ENCODE data around the gene SLC5A3.

The SLC5A3 gene

DNA sequence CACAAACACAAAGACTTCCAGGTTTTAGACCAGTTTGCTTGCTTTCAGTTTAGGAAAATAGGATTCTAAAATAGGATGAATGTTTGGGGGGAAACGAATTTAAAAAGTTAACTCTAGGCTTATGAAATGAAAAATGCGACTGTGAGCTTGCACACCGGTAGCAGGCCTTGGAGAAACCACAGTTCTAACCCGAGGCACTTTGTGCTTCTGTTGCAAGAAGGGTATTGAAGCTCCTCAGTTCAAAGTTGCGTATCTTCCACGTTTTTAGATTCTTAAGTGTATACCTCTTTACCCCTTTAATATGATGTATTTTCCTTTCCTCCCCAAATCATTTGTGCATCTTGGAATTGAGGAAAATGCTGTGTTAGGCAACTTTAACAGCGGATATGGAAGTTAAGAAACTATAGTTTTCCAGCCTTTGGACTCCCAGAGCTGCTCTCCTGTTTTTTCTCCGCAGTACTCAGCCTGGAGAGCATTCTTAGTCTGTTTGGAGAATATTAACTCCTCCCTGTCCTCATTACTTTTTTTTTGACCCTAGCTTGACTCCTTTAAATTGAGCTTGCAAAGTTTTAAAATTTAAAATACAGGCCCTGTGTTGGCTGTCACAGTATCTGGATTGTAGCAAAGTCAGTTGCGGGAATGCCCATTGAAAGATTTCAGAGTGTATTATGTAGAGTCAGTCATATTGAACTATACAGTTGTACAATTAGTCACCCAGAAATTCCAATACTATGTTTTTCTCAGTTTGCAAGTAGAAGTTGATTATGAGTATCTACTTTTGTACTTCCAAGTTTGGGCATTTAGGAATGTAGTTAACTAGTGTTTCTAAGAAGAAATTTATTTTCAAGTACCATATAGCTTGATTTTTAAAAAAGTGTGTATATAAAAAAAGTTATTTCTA, 2.6 kb downstream of the SLC5A3 start:
- TF ChIP-seq YY1 (IDR thresholded peaks at IDR 0.05; ENCODE audit: low read depth) (no peak), FOXM1 (IDR thresholded peaks at IDR 0.05; ENCODE audit: borderline replicate concordance, low read depth) (no peak), EP300 (IDR thresholded peaks at IDR 0.05; ENCODE audit: borderline replicate concordance) (no peak), CREB1 (IDR thresholded peaks at IDR 0.05; ENCODE audit: low read depth) (no peak), TCF12 (IDR thresholded peaks at IDR 0.05; ENCODE audit: low read depth) (no peak), RAD21 (IDR thresholded peaks at IDR 0.05; ENCODE audit: low read depth) (no peak), ZBTB7A (IDR thresholded peaks at IDR 0.05; ENCODE audit: low read depth) (no peak), TAF1 (IDR thresholded peaks at IDR 0.05; ENCODE audit: low read depth) (no peak), CEBPB (IDR thresholded peaks at IDR 0.05) (no peak), TEAD4 (IDR thresholded peaks at IDR 0.05) (no peak), EGR1 (IDR thresholded peaks at IDR 0.05) (no peak), NFIC (IDR thresholded peaks at IDR 0.05) (no peak)
- TF ChIP-seq, protein P1, sequence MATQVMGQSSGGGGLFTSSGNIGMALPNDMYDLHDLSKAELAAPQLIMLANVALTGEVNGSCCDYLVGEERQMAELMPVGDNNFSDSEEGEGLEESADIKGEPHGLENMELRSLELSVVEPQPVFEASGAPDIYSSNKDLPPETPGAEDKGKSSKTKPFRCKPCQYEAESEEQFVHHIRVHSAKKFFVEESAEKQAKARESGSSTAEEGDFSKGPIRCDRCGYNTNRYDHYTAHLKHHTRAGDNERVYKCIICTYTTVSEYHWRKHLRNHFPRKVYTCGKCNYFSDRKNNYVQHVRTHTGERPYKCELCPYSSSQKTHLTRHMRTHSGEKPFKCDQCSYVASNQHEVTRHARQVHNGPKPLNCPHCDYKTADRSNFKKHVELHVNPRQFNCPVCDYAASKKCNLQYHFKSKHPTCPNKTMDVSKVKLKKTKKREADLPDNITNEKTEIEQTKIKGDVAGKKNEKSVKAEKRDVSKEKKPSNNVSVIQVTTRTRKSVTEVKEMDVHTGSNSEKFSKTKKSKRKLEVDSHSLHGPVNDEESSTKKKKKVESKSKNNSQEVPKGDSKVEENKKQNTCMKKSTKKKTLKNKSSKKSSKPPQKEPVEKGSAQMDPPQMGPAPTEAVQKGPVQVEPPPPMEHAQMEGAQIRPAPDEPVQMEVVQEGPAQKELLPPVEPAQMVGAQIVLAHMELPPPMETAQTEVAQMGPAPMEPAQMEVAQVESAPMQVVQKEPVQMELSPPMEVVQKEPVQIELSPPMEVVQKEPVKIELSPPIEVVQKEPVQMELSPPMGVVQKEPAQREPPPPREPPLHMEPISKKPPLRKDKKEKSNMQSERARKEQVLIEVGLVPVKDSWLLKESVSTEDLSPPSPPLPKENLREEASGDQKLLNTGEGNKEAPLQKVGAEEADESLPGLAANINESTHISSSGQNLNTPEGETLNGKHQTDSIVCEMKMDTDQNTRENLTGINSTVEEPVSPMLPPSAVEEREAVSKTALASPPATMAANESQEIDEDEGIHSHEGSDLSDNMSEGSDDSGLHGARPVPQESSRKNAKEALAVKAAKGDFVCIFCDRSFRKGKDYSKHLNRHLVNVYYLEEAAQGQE (IDR thresholded peaks at IDR 0.05; ENCODE audit: low read depth): no peak
- TF ChIP-seq, protein P2, sequence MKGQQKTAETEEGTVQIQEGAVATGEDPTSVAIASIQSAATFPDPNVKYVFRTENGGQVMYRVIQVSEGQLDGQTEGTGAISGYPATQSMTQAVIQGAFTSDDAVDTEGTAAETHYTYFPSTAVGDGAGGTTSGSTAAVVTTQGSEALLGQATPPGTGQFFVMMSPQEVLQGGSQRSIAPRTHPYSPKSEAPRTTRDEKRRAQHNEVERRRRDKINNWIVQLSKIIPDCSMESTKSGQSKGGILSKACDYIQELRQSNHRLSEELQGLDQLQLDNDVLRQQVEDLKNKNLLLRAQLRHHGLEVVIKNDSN (IDR thresholded peaks at IDR 0.05): no peak
- TF ChIP-seq, protein P3, sequence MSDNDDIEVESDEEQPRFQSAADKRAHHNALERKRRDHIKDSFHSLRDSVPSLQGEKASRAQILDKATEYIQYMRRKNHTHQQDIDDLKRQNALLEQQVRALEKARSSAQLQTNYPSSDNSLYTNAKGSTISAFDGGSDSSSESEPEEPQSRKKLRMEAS (IDR thresholded peaks at IDR 0.05): no peak

DNA sequence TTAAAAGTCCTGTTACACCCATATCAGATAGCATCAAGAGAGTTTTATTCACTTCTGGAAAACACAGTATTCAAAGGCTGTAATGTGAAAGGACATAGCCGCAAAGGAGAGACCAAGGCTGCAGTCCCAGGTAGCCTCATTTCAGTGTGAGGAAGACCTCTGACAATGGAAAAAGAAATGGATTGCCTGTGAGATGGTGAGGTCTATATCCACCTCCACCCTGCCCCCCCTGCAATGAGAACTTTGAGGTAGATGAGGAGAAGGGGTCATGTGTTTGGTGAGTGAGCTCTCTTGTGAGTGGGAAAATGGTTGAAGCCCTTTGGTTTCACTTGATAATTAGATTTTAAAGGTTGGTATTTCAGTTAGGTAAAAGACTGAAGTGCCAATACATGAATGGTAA, 3.5 kb downstream of the SLC5A3 start:
- TF ChIP-seq EP300 (IDR thresholded peaks at IDR 0.05; ENCODE audit: borderline replicate concordance) (no peak), YY1 (IDR thresholded peaks at IDR 0.05; ENCODE audit: low read depth) (no peak), TCF12 (IDR thresholded peaks at IDR 0.05; ENCODE audit: low read depth) (no peak), TEAD4 (IDR thresholded peaks at IDR 0.05) (no peak), TAF1 (IDR thresholded peaks at IDR 0.05; ENCODE audit: low read depth) (no peak), RAD21 (IDR thresholded peaks at IDR 0.05; ENCODE audit: low read depth) (no peak), NFIC (IDR thresholded peaks at IDR 0.05) (no peak), CEBPB (IDR thresholded peaks at IDR 0.05) (no peak), ZBTB7A (IDR thresholded peaks at IDR 0.05; ENCODE audit: low read depth) (no peak), CREB1 (IDR thresholded peaks at IDR 0.05; ENCODE audit: low read depth) (no peak), EGR1 (IDR thresholded peaks at IDR 0.05) (no peak), FOXM1 (IDR thresholded peaks at IDR 0.05; ENCODE audit: borderline replicate concordance, low read depth) (no peak)
- TF ChIP-seq, protein P3 (IDR thresholded peaks at IDR 0.05): no peak
- TF ChIP-seq, protein P1 (IDR thresholded peaks at IDR 0.05; ENCODE audit: low read depth): no peak
- TF ChIP-seq, protein P2 (IDR thresholded peaks at IDR 0.05): no peak

DNA sequence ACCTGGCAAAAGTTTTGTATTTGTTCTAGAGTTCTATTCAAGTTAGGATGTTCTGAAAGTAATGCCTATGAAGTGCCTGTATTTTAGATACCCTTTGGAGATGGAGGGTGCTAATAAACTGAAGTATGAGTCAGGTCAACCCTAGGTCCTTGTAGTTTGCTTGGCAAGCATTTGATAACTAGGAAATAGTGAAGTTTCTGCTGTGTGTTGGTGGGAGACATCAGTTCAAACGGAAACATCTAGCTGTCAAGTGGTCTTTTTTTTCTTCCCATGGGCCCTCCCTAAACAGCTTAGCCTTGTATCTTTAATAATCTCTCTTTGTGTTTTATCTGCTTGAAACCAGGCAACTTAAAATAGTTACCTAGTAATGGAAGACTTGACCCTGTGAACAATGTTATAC, 4.5 kb downstream of the SLC5A3 start:
- TF ChIP-seq, protein P1 (IDR thresholded peaks at IDR 0.05; ENCODE audit: low read depth): no peak
- TF ChIP-seq, protein P2 (IDR thresholded peaks at IDR 0.05): no peak
- TF ChIP-seq TCF12 (IDR thresholded peaks at IDR 0.05; ENCODE audit: low read depth) (no peak), ZBTB7A (IDR thresholded peaks at IDR 0.05; ENCODE audit: low read depth) (no peak), EP300 (IDR thresholded peaks at IDR 0.05; ENCODE audit: borderline replicate concordance) (no peak), NFIC (IDR thresholded peaks at IDR 0.05) (no peak), RAD21 (IDR thresholded peaks at IDR 0.05; ENCODE audit: low read depth) (no peak), TAF1 (IDR thresholded peaks at IDR 0.05; ENCODE audit: low read depth) (no peak), CEBPB (IDR thresholded peaks at IDR 0.05) (no peak), YY1 (IDR thresholded peaks at IDR 0.05; ENCODE audit: low read depth) (no peak), FOXM1 (IDR thresholded peaks at IDR 0.05; ENCODE audit: borderline replicate concordance, low read depth) (no peak), TEAD4 (IDR thresholded peaks at IDR 0.05) (no peak), CREB1 (IDR thresholded peaks at IDR 0.05; ENCODE audit: low read depth) (no peak), EGR1 (IDR thresholded peaks at IDR 0.05) (no peak)
- TF ChIP-seq, protein P3 (IDR thresholded peaks at IDR 0.05): no peak
